HepG2 (cell line): ENCODE results near the gene ACAP3. TPM values are rescaled to one million over a fixed set of nuclear protein-coding genes. Genes with fewer than 3 reads are reported as not detected.

Source experiments
- HMG20A ChIP-seq: IDR thresholded peaks from 2 replicates; pipeline ENCODE4 v1.6.1; 2016; ENCODE audit warnings: borderline replicate concordance
- HNF4A ChIP-seq: sonication (generic); formaldehyde crosslinking; IDR thresholded peaks from 2 replicates; pipeline ENCODE4 v1.4.0; 2020; ENCODE audit warnings: missing genetic modification reagents
- MYPOP ChIP-seq: sonication (generic); formaldehyde crosslinking; IDR thresholded peaks from 2 replicates; pipeline ENCODE4 v1.8.1; 2023; ENCODE audit warnings: mild to moderate bottlenecking, moderate library complexity, missing genetic modification reagents
- NCOA2 ChIP-seq: sonication (generic); formaldehyde crosslinking; IDR thresholded peaks from 2 replicates; pipeline ENCODE4 v1.8.0; 2022; ENCODE audit warnings: inconsistent platforms
- NONO ChIP-seq, 2 experiments: fragments of 450-650 bp in 1 of 2; sonication (generic) in 1 of 2; formaldehyde crosslinking in 1 of 2; IDR thresholded peaks in 1 of 2; conservative IDR thresholded peaks in 1 of 2; 2 replicates each; pipeline versions ENCODE4 v1.6.1 to v1.8.0; 2017 to 2022; ENCODE audit warnings: mild to moderate bottlenecking in 1 of 2, missing genetic modification reagents in 1 of 2, moderate library complexity in 1 of 2
- PAXIP1 ChIP-seq: sonication (generic); formaldehyde crosslinking; conservative IDR thresholded peaks from 2 replicates; pipeline ENCODE4 v1.4.0; 2020; ENCODE audit warnings: mild to moderate bottlenecking, missing genetic modification reagents, moderate library complexity
- POLR2AphosphoS5 ChIP-seq: IDR thresholded peaks from 2 replicates; pipeline ENCODE4 v1.6.1; 2012; ENCODE audit warnings: low read depth, low read length
- POLR2G ChIP-seq: fragments of 200-400 bp; formaldehyde crosslinking; IDR thresholded peaks from 2 replicates; pipeline ENCODE4 v1.6.1; 2018; ENCODE audit warnings: mild to moderate bottlenecking, low read depth, low read length, moderate library complexity
- REL ChIP-seq: sonication (generic); formaldehyde crosslinking; conservative IDR thresholded peaks from 2 replicates; pipeline ENCODE4 v1.8.0; 2022; ENCODE audit warnings: mild to moderate bottlenecking, missing genetic modification reagents, moderate library complexity
- REPIN1 ChIP-seq: sonication (generic); formaldehyde crosslinking; IDR thresholded peaks from 2 replicates; pipeline ENCODE4 v1.8.0; 2022; ENCODE audit warnings: missing genetic modification reagents, low read depth, mild to moderate bottlenecking, borderline replicate concordance
- SP1 ChIP-seq, 2 experiments: fragments of 450-650 bp in 1 of 2; sonication (generic) in 1 of 2; formaldehyde crosslinking in 1 of 2; IDR thresholded peaks; 2 replicates each; pipeline versions ENCODE4 v1.4.0 to v1.6.1; 2016 to 2020; ENCODE audit warnings: missing genetic modification reagents in 1 of 2
- ZNF350 ChIP-seq: sonication (generic); formaldehyde crosslinking; IDR thresholded peaks from 2 replicates; pipeline ENCODE4 v1.4.0; 2020; ENCODE audit warnings: mild to moderate bottlenecking, low read depth, missing genetic modification reagents, borderline replicate concordance
- ZNF407 ChIP-seq: sonication (generic); formaldehyde crosslinking; IDR thresholded peaks from one replicate; pipeline ENCODE4 v1.5.1; 2020; ENCODE audit warnings: mild to moderate bottlenecking, missing genetic modification reagents; ENCODE audit errors: not compliant biosample characterization
- ZNF446 ChIP-seq: sonication (generic); formaldehyde crosslinking; IDR thresholded peaks from 2 replicates; pipeline ENCODE4 v1.5.0; 2020; ENCODE audit warnings: mild to moderate bottlenecking, missing genetic modification reagents
- ZNF543 ChIP-seq: sonication (generic); formaldehyde crosslinking; IDR thresholded peaks from 2 replicates; pipeline ENCODE4 v1.4.0; 2020; ENCODE audit warnings: mild to moderate bottlenecking, missing genetic modification reagents
- polyA plus RNA-seq, 8 experiments: library from polyadenylated mRNA; depleted of rRNA in 3 of 8; stranded (reverse) in 7 of 8; unstranded in 1 of 8; fragments of >200 nt; fragmentation: Illumina TruSeq in 4 of 8; extraction: Trizol in 4 of 8; gene quantifications; 2 replicates each; pipeline versions ENCODE4 v1.2.1 to v1.2.3, GENCODE V29; 2011 to 2016; ENCODE audit warnings: low read depth in 4 of 8, missing spikeins in 1 of 8, mixed read lengths in 1 of 8; ENCODE audit not compliant: insufficient read depth in 1 of 8
- total RNA-seq, 5 experiments: library from RNA; depleted of rRNA; stranded (reverse); fragments of >200 nt; fragmentation: Illumina TruSeq; extraction: Trizol; gene quantifications; 2 replicates each; pipeline ENCODE4 v1.2.3, GENCODE V29; 2016; ENCODE audit warnings: low read depth in 1 of 5

ACAP3 gene
- total and polyA plus RNA-seq, 2 of the 13 experiments (the other 11 are each of a cell fraction or from before 2014, with no cell fraction given), result 29.4 to 50.8 TPM

GRCh38 chr1:1347663-1348419, 40.1 kb upstream of the ACAP3 start (continued):
- TF ChIP-seq PAXIP1 (CRISPR knock-in tag), result peak; percentile 53
- TF ChIP-seq ZNF407, result peak; percentile 26
- peak; percentile 47; the same call in 1 of the 2 replicates for TF ChIP-seq NCOA2 (CRISPR knock-in tag)
- TF ChIP-seq POLR2G, result peak; percentile 67
- no peak for TF ChIP-seq HMG20A (CRISPR knock-in tag)
- TF ChIP-seq REL, result no peak
- TF ChIP-seq NONO (IDR thresholded peaks at IDR 0.05), result no peak
- TF ChIP-seq NONO (CRISPR knock-in tag; conservative IDR thresholded peaks at IDR 0.05), result peak; percentile 49; the same call in 1 of the 2 replicates
- 0 out of 2 replicates have a peak, but pooled peaks have one; percentile 36 for TF ChIP-seq MYPOP
- peak; percentile 24; the same call in 1 of the 2 replicates for TF ChIP-seq POLR2AphosphoS5
- TF ChIP-seq REPIN1 (CRISPR knock-in tag), result no peak; the same call in 1 of the 2 replicates
- TF ChIP-seq ZNF350 (CRISPR knock-in tag), result peak; percentile 47; the same call in 1 of the 2 replicates
- peak; percentile 3; the same call in 1 of the 2 replicates for TF ChIP-seq HNF4A
- TF ChIP-seq ZNF446, result peak; percentile 74; the same call in 1 of the 2 replicates
- TF ChIP-seq ZNF543 (CRISPR knock-in tag), result peak; percentile 67; the same call in 1 of the 2 replicates
- no peak for TF ChIP-seq SP1 (IDR thresholded peaks at IDR 0.05)
- TF ChIP-seq SP1 (CRISPR knock-in tag; IDR thresholded peaks at IDR 0.05), result peak; percentile 12; the same call in 1 of the 2 replicates
